HepG2 (cell line): ENCODE results near the gene ZNF865. TPM values are rescaled to one million over a fixed set of nuclear protein-coding genes. Genes with fewer than 3 reads are reported as not detected.
A peak's percentile ranks its signal among the peaks of the same experiment; 100 is the strongest.

Source experiments
- ERF ChIP-seq: IDR thresholded peaks from 2 replicates; pipeline ENCODE4 v1.6.1; 2018; ENCODE audit warnings: missing biosample characterization, missing genetic modification reagents
- FOXK2 ChIP-seq: fragments of 450-650 bp; IDR thresholded peaks from 2 replicates; pipeline ENCODE4 v1.6.1; 2016
- GFI1 ChIP-seq: sonication (generic); formaldehyde crosslinking; IDR thresholded peaks from 2 replicates; pipeline ENCODE4 v1.5.0; 2020; ENCODE audit warnings: missing genetic modification reagents, mild to moderate bottlenecking, borderline replicate concordance
- HNRNPL ChIP-seq: fragments of 200-400 bp; formaldehyde crosslinking; IDR thresholded peaks from 2 replicates; pipeline ENCODE4 v1.6.1; 2017; ENCODE audit warnings: mild to moderate bottlenecking, low read depth, low read length
- KAT7 ChIP-seq: IDR thresholded peaks from 2 replicates; pipeline ENCODE4 v1.6.1; 2018; ENCODE audit warnings: borderline replicate concordance, missing compliant biosample characterization
- NRL ChIP-seq: sonication (generic); formaldehyde crosslinking; IDR thresholded peaks from 2 replicates; pipeline ENCODE4 v1.5.0; 2020; ENCODE audit warnings: missing genetic modification reagents, mild to moderate bottlenecking, moderate library complexity, borderline replicate concordance
- PCBP1 ChIP-seq: fragments of 200-400 bp; formaldehyde crosslinking; IDR thresholded peaks from 2 replicates; pipeline ENCODE4 v1.6.1; 2017; ENCODE audit warnings: mild to moderate bottlenecking, low read depth, low read length, borderline replicate concordance
- ZFP36L2 ChIP-seq: sonication (generic); formaldehyde crosslinking; IDR thresholded peaks from 2 replicates; pipeline ENCODE4 v1.4.0; 2020; ENCODE audit warnings: missing genetic modification reagents
- ZNF317 ChIP-seq: sonication (generic); formaldehyde crosslinking; IDR thresholded peaks from 2 replicates; pipeline ENCODE4 v1.5.0; 2020; ENCODE audit warnings: mild to moderate bottlenecking, missing genetic modification reagents
- ZNF331 ChIP-seq: sonication (generic); formaldehyde crosslinking; IDR thresholded peaks from 2 replicates; pipeline ENCODE4 v1.4.0; 2020; ENCODE audit warnings: missing genetic modification reagents
- ZNF337 ChIP-seq: sonication (generic); formaldehyde crosslinking; IDR thresholded peaks from 2 replicates; pipeline ENCODE4 v1.5.1; 2020; ENCODE audit warnings: missing genetic modification reagents, low read depth, mild to moderate bottlenecking, borderline replicate concordance
- ZNF354B ChIP-seq: sonication (generic); formaldehyde crosslinking; IDR thresholded peaks from 2 replicates; pipeline ENCODE4 v1.8.0; 2022; ENCODE audit warnings: mild to moderate bottlenecking, missing genetic modification reagents
- ZNF670 ChIP-seq: sonication (generic); formaldehyde crosslinking; IDR thresholded peaks from 2 replicates; pipeline ENCODE4 v1.8.0; 2022; ENCODE audit warnings: mild to moderate bottlenecking, missing genetic modification reagents, borderline replicate concordance
- ZNF782 ChIP-seq: sonication (generic); formaldehyde crosslinking; IDR thresholded peaks from 2 replicates; pipeline ENCODE4 v1.4.0; 2020; ENCODE audit warnings: missing genetic modification reagents, mild to moderate bottlenecking, borderline replicate concordance
- polyA plus RNA-seq, 8 experiments: library from polyadenylated mRNA; depleted of rRNA in 3 of 8; stranded (reverse) in 7 of 8; unstranded in 1 of 8; fragments of >200 nt; fragmentation: Illumina TruSeq in 4 of 8; extraction: Trizol in 4 of 8; gene quantifications; 2 replicates each; pipeline versions ENCODE4 v1.2.1 to v1.2.3, GENCODE V29; 2011 to 2016; ENCODE audit warnings: low read depth in 4 of 8, missing spikeins in 1 of 8, mixed read lengths in 1 of 8; ENCODE audit not compliant: insufficient read depth in 1 of 8
- total RNA-seq, 5 experiments: library from RNA; depleted of rRNA; stranded (reverse); fragments of >200 nt; fragmentation: Illumina TruSeq; extraction: Trizol; gene quantifications; 2 replicates each; pipeline ENCODE4 v1.2.3, GENCODE V29; 2016; ENCODE audit warnings: low read depth in 1 of 5
- TF ChIP-seq, protein P1 (sequence below): sonication (generic); formaldehyde crosslinking; IDR thresholded peaks from 2 replicates; pipeline ENCODE4 v1.4.0; 2020; ENCODE audit warnings: missing genetic modification reagents
- TF ChIP-seq, protein P2 (sequence below): sonication (generic); formaldehyde crosslinking; IDR thresholded peaks from 2 replicates; pipeline ENCODE4 v1.8.1; 2022; ENCODE audit warnings: mild to moderate bottlenecking, missing genetic modification reagents
- TF ChIP-seq, protein P3 (sequence below): sonication (generic); formaldehyde crosslinking; IDR thresholded peaks from 2 replicates; pipeline ENCODE4 v1.4.0; 2020; ENCODE audit warnings: missing genetic modification reagents
- TF ChIP-seq, protein P4 (sequence below): IDR thresholded peaks from 2 replicates; pipeline ENCODE4 v1.6.1; 2012; ENCODE audit warnings: low read length, improper control_type of control experiment
- TF ChIP-seq, protein P5 (sequence below): sonication (generic); formaldehyde crosslinking; IDR thresholded peaks from 2 replicates; pipeline ENCODE4 v1.5.0; 2020; ENCODE audit warnings: mild to moderate bottlenecking, missing genetic modification reagents, moderate library complexity

The ZNF865 gene
- total and polyA plus RNA-seq, 2 of the 13 experiments (the other 11 are each of a cell fraction or from before 2014, with no cell fraction given) = 0.93 to 1.0 TPM

DNA sequence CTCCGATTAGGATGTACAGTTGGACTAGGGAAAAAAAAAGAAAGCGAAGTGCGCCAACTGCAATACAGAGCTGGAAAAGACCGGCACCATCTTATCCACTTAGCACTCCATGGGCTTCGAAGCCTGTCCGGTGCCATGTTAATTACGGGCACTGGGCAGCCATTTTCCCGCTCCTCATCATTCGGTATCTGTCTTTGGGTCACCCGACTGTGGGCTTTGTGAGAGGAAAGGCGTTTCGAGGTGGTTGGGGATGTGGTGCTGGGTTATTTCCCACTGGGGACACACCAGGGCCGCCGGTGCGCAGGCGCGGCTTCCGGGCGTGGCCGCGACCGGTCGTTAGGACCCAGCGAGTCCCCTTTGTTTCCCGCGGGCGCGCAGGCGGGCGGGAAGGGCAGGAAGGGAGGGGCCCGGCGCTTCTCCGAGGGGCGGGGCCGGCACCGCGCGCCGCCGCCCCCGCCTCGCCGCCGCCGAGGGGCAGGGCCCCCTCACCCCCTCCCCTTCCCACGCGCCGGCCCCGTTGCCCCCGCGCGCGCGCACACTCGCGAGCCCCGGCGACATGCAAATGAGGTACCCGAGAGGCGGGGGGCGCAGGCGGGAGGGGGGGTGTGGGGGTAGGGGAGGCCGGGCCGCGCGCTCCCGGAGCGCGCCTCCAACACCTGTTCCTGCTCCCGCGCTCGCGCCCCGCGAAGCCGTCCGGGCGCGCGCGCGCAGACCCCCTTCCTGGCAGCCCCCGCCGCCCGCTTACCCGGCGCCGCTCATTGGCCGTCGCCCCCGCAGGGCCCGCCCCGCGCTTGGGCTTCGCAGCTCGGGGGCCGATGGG is 5.4 kb upstream of the ZNF865 start, which contains the start of gene ZNF524 (continued):
- TF ChIP-seq NRL (CRISPR knock-in tag) (no peak), ZNF354B (CRISPR knock-in tag) (no peak), HNRNPL (no peak), FOXK2 (no peak), ZNF670 (CRISPR knock-in tag) (0 out of 2 replicates have a peak, but pooled peaks have one; percentile 87), ZNF317 (0 out of 2 replicates have a peak, but pooled peaks have one; percentile 27), KAT7 (CRISPR knock-in tag) (no peak), ZNF331 (no peak), ZNF337 (no peak), PCBP1 (no peak), ZNF782 (CRISPR knock-in tag) (no peak), ERF (CRISPR knock-in tag) (peak; percentile 21; the same call in 1 of the 2 replicates), GFI1 (no peak), ZFP36L2 (CRISPR knock-in tag) (no peak)
- TF ChIP-seq, protein P1, sequence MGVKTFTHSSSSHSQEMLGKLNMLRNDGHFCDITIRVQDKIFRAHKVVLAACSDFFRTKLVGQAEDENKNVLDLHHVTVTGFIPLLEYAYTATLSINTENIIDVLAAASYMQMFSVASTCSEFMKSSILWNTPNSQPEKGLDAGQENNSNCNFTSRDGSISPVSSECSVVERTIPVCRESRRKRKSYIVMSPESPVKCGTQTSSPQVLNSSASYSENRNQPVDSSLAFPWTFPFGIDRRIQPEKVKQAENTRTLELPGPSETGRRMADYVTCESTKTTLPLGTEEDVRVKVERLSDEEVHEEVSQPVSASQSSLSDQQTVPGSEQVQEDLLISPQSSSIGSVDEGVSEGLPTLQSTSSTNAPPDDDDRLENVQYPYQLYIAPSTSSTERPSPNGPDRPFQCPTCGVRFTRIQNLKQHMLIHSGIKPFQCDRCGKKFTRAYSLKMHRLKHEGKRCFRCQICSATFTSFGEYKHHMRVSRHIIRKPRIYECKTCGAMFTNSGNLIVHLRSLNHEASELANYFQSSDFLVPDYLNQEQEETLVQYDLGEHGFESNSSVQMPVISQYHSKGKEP = no peak
- TF ChIP-seq, protein P2, sequence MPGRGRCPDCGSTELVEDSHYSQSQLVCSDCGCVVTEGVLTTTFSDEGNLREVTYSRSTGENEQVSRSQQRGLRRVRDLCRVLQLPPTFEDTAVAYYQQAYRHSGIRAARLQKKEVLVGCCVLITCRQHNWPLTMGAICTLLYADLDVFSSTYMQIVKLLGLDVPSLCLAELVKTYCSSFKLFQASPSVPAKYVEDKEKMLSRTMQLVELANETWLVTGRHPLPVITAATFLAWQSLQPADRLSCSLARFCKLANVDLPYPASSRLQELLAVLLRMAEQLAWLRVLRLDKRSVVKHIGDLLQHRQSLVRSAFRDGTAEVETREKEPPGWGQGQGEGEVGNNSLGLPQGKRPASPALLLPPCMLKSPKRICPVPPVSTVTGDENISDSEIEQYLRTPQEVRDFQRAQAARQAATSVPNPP = 0 out of 2 replicates have a peak, but pooled peaks have one; percentile 51
- TF ChIP-seq, protein P3, sequence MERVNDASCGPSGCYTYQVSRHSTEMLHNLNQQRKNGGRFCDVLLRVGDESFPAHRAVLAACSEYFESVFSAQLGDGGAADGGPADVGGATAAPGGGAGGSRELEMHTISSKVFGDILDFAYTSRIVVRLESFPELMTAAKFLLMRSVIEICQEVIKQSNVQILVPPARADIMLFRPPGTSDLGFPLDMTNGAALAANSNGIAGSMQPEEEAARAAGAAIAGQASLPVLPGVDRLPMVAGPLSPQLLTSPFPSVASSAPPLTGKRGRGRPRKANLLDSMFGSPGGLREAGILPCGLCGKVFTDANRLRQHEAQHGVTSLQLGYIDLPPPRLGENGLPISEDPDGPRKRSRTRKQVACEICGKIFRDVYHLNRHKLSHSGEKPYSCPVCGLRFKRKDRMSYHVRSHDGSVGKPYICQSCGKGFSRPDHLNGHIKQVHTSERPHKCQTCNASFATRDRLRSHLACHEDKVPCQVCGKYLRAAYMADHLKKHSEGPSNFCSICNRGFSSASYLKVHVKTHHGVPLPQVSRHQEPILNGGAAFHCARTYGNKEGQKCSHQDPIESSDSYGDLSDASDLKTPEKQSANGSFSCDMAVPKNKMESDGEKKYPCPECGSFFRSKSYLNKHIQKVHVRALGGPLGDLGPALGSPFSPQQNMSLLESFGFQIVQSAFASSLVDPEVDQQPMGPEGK = peak; percentile 52; the same call in 1 of the 2 replicates
- TF ChIP-seq, protein P4, sequence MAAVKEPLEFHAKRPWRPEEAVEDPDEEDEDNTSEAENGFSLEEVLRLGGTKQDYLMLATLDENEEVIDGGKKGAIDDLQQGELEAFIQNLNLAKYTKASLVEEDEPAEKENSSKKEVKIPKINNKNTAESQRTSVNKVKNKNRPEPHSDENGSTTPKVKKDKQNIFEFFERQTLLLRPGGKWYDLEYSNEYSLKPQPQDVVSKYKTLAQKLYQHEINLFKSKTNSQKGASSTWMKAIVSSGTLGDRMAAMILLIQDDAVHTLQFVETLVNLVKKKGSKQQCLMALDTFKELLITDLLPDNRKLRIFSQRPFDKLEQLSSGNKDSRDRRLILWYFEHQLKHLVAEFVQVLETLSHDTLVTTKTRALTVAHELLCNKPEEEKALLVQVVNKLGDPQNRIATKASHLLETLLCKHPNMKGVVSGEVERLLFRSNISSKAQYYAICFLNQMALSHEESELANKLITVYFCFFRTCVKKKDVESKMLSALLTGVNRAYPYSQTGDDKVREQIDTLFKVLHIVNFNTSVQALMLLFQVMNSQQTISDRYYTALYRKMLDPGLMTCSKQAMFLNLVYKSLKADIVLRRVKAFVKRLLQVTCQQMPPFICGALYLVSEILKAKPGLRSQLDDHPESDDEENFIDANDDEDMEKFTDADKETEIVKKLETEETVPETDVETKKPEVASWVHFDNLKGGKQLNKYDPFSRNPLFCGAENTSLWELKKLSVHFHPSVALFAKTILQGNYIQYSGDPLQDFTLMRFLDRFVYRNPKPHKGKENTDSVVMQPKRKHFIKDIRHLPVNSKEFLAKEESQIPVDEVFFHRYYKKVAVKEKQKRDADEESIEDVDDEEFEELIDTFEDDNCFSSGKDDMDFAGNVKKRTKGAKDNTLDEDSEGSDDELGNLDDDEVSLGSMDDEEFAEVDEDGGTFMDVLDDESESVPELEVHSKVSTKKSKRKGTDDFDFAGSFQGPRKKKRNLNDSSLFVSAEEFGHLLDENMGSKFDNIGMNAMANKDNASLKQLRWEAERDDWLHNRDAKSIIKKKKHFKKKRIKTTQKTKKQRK = no peak
- TF ChIP-seq, protein P5, sequence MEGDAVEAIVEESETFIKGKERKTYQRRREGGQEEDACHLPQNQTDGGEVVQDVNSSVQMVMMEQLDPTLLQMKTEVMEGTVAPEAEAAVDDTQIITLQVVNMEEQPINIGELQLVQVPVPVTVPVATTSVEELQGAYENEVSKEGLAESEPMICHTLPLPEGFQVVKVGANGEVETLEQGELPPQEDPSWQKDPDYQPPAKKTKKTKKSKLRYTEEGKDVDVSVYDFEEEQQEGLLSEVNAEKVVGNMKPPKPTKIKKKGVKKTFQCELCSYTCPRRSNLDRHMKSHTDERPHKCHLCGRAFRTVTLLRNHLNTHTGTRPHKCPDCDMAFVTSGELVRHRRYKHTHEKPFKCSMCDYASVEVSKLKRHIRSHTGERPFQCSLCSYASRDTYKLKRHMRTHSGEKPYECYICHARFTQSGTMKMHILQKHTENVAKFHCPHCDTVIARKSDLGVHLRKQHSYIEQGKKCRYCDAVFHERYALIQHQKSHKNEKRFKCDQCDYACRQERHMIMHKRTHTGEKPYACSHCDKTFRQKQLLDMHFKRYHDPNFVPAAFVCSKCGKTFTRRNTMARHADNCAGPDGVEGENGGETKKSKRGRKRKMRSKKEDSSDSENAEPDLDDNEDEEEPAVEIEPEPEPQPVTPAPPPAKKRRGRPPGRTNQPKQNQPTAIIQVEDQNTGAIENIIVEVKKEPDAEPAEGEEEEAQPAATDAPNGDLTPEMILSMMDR (CRISPR knock-in tag) = no peak
